ENCODE measurements around the gene CAND2. TPM values are rescaled to one million over a fixed set of nuclear protein-coding genes. Genes with fewer than 3 reads are reported as not detected.
A peak's percentile ranks its signal among the peaks of the same experiment; 100 is the strongest.

The CAND2 gene
- 1.2 and 1.8 TPM in 2 replicates for total RNA-seq

- peak in 1 of 2 donors; percentile 43 for DNase-seq (ENCODE audit: low read depth in 2 of 2)
These were observed at the start of gene CAND2 for GRCh38 chr3:12796171-12797123. Gene CAND2, plus strand, starts transcription at chr3:12796680. Its CDS starts 41 bp downstream, at chr3:12796721.

- no peak for DNase-seq (ENCODE audit: low read depth in 2 of 2)
These were observed 48.0 kb upstream of the CAND2 start for GRCh38 chr3:12748477-12748876.

GRCh38 chr3:12750223-12750622 is 46.3 kb upstream of the CAND2 start:
- DNase-seq (ENCODE audit: low read depth in 2 of 2): peak; percentile 7 to 27

- DNase-seq (ENCODE audit: low read depth in 2 of 2): no peak
These were observed 45.8 kb upstream of the CAND2 start for GRCh38 chr3:12750658-12751071.

GRCh38 chr3:12751571-12751970 is 44.9 kb upstream of the CAND2 start:
- no peak for DNase-seq (ENCODE audit: low read depth in 2 of 2)

- no peak for DNase-seq (ENCODE audit: low read depth in 2 of 2)
These were observed 44.4 kb upstream of the CAND2 start for GRCh38 chr3:12752102-12752501.

- no peak for DNase-seq (ENCODE audit: low read depth in 2 of 2)
These were observed 43.7 kb upstream of the CAND2 start for GRCh38 chr3:12752809-12753208.

- no peak for DNase-seq (ENCODE audit: low read depth in 2 of 2)
These were observed 43.0 kb upstream of the CAND2 start for GRCh38 chr3:12753275-12754028.

GRCh38 chr3:12754313-12754712 is 42.2 kb upstream of the CAND2 start:
- DNase-seq (ENCODE audit: low read depth in 2 of 2): no peak

GRCh38 chr3:12755754-12756153 is 40.7 kb upstream of the CAND2 start:
- DNase-seq (ENCODE audit: low read depth in 2 of 2): no peak

GRCh38 chr3:12756175-12756574 is 40.3 kb upstream of the CAND2 start:
- DNase-seq (ENCODE audit: low read depth in 2 of 2): no peak

GRCh38 chr3:12756635-12757034 is 39.8 kb upstream of the CAND2 start:
- DNase-seq (ENCODE audit: low read depth in 2 of 2): no peak

- peak in 1 of 2 donors; percentile 23 for DNase-seq (ENCODE audit: low read depth in 2 of 2)
These were observed 38.3 kb upstream of the CAND2 start for GRCh38 chr3:12758025-12758781.

GRCh38 chr3:12759097-12759679 is 37.3 kb upstream of the CAND2 start, which contains the start of gene TMEM40:
Gene TMEM40, minus strand, starts transcription at chr3:12759259. Its CDS starts 9,427 bp downstream, at chr3:12749832.
- DNase-seq (ENCODE audit: low read depth in 2 of 2): no peak

- no peak for DNase-seq (ENCODE audit: low read depth in 2 of 2)
These were observed 36.6 kb upstream of the CAND2 start for GRCh38 chr3:12759693-12760565.

- no peak for DNase-seq (ENCODE audit: low read depth in 2 of 2)
These were observed 32.2 kb upstream of the CAND2 start for GRCh38 chr3:12764171-12764776.

GRCh38 chr3:12766541-12766940 is 29.9 kb upstream of the CAND2 start:
- DNase-seq (ENCODE audit: low read depth in 2 of 2): no peak

GRCh38 chr3:12768579-12769527 is 27.6 kb upstream of the CAND2 start:
- no peak for DNase-seq (ENCODE audit: low read depth in 2 of 2)

GRCh38 chr3:12769761-12770160 is 26.7 kb upstream of the CAND2 start:
- DNase-seq (ENCODE audit: low read depth in 2 of 2): no peak
